Lung (tissue), 12 donors: ENCODE data around the gene AMN. TPM values are rescaled to one million over a fixed set of nuclear protein-coding genes. Genes with fewer than 3 reads are reported as not detected.
"Not testable (repeated sequence)": the region's sequence is repeated elsewhere in the genome, so short reads cannot be mapped to it uniquely, and the experiment has no call there.

Experiments
- ATAC-seq: fragments of 200-7000 bp; cut with Tn5 transposase; one replicate; pipeline ENCODE4 v1.9.1; 2020; ENCODE audit warnings: moderate number of reproducible peaks; ENCODE audit not compliant: insufficient read depth, low FRiP score
- DNase-seq, 3 donors: peaks; one replicate each; pipeline ENCODE4 v3.0.0-alpha.2; 2013 to 2017
- H3K27ac ChIP-seq, 2 donors: one replicate each; pipeline ENCODE4 v1.5.1; 2013; ENCODE audit warnings: mild to moderate bottlenecking in 2 of 2, moderate library complexity in 2 of 2, control low read depth in 1 of 2, inconsistent platforms in 1 of 2, low read depth in 1 of 2, low read length in 1 of 2
- H3K27me3 ChIP-seq, 3 donors: one replicate each; pipeline ENCODE4 v1.5.1; 2013; ENCODE audit warnings: low read length in 2 of 3; ENCODE audit not compliant: control insufficient read depth in 3 of 3, insufficient read depth in 3 of 3
- H3K36me3 ChIP-seq, 4 donors: one replicate each; pipeline ENCODE4 v1.5.1; 2013; ENCODE audit warnings: low read length in 4 of 4, mild to moderate bottlenecking in 1 of 4, moderate library complexity in 1 of 4; ENCODE audit not compliant: control insufficient read depth in 4 of 4, insufficient read depth in 4 of 4
- H3K4me1 ChIP-seq, 5 donors: one replicate each; pipeline ENCODE4 v1.5.1; 2013; ENCODE audit warnings: low read length in 5 of 5, mild to moderate bottlenecking in 2 of 5, moderate library complexity in 1 of 5; ENCODE audit not compliant: control insufficient read depth in 5 of 5, insufficient read depth in 5 of 5
- H3K4me3 ChIP-seq: one replicate; pipeline ENCODE4 v1.5.1; 2013; ENCODE audit warnings: mild to moderate bottlenecking, control low read depth, moderate library complexity
- H3K9ac ChIP-seq, 2 donors: one replicate each; pipeline ENCODE4 v1.5.1; 2013; ENCODE audit warnings: low read length in 2 of 2, control low read depth in 1 of 2; ENCODE audit not compliant: insufficient read depth in 1 of 2
- H3K9me3 ChIP-seq, 4 donors: one replicate each; pipeline ENCODE4 v1.5.1; 2013; ENCODE audit warnings: low read length in 3 of 4, mild to moderate bottlenecking in 1 of 4, moderate library complexity in 1 of 4; ENCODE audit not compliant: control insufficient read depth in 4 of 4, insufficient read depth in 3 of 4
- WGBS, 2 donors: extraction: QIAGEN DNeasy Blood & Tissue Kit; methylation state at CpG; one replicate each; pipeline ENCODE4 v1.1.7; 2013; 5-methylcytosine and 5-hydroxymethylcytosine counted together
- polyA plus RNA-seq, 2 donors: library from polyadenylated mRNA; stranded (reverse); fragments of 200-250 nt; gene quantifications; one replicate each; pipeline ENCODE4 v1.2.1, GENCODE V29; 2013
- total RNA-seq, 2 donors: library from RNA; depleted of rRNA in 1 of 2; stranded (reverse); fragments of >200 nt in 1 of 2; gene quantifications; one replicate each; pipeline ENCODE4 v1.2.1, GENCODE V29; 2014 to 2021
- TF ChIP-seq, protein P1 (sequence below): IDR thresholded peaks from 2 replicates; pipeline ENCODE4 v1.5.1; 2012; ENCODE audit warnings: mild to moderate bottlenecking; ENCODE audit errors: control extremely low read depth, extremely low read depth
- donor health status: control.
- donor health status: control.
- donor health status: Bipolar disorder and iron deficiency.
- donor health status: healthy.
- donor health status: DM: yes; HTN: yes; CAD: no.

Gene AMN
- total and polyA plus RNA-seq, 4 donors = 0.94 to 24.7 (median 12.6) TPM

DNA sequence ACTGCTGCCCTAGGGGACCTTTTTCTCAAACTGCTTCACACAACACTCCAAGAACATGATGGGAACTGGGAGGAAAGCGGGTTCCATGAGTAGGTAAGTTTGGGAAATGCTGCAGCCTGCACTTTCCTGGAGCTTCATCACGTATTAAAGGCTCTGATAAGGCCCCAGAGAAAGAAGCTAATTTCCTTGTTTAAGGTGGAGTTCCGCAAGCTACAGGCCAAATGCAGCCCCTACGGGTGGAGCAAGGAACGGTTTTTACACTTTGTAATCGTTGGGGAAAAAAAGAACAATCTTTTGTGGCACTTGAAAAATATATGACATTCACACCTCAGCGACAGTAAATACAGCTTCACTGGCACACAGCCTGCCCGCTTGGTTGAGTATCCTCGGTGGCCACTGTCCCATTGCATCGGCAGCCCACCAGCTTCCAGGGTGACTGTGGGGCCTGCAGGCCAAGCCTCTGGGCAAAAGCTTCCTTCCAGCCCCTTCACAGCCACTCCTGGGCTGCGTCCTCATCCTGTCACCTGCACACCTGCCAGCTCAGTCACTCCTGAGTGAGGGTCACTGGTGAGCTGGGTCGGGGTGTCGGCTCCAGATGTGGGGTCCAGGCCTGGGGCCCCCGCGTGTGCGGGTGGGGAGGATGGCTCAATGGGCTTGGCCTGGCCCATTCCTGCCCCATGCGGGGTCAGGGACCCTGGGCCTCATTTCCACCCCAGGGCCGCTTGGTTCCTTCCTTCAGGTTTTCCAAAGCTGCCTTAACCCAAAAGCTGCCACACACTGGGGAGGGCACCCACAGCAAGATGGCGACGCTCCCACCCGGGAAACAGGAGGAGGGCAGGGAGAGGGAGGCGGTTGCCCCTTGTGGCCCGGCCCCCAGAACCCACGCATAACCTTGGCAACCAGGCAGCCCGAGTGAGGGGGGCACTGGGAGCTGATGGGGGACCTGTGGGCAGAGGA is 2.4 kb downstream of the AMN start:
- ATAC-seq = no peak
- Histone ChIP-seq H3K27ac (no peak overlapping the region), H3K27me3 (peaks cover 0 to 62% (median 31%) of the 10 kb centered on the region in 3 donors), H3K36me3 (no peaks in the 10 kb centered on the region), H3K9ac (no peak overlapping the region), H3K4me1 (peaks cover 0 to 30% (median 6%) of the 10 kb centered on the region in 5 donors), H3K4me3 (no peak overlapping the region), H3K9me3 (peaks cover 0 to 7% (median 0%) of the 10 kb centered on the region in 4 donors)
- TF ChIP-seq, protein P1, sequence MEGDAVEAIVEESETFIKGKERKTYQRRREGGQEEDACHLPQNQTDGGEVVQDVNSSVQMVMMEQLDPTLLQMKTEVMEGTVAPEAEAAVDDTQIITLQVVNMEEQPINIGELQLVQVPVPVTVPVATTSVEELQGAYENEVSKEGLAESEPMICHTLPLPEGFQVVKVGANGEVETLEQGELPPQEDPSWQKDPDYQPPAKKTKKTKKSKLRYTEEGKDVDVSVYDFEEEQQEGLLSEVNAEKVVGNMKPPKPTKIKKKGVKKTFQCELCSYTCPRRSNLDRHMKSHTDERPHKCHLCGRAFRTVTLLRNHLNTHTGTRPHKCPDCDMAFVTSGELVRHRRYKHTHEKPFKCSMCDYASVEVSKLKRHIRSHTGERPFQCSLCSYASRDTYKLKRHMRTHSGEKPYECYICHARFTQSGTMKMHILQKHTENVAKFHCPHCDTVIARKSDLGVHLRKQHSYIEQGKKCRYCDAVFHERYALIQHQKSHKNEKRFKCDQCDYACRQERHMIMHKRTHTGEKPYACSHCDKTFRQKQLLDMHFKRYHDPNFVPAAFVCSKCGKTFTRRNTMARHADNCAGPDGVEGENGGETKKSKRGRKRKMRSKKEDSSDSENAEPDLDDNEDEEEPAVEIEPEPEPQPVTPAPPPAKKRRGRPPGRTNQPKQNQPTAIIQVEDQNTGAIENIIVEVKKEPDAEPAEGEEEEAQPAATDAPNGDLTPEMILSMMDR = no peak
- no peak for DNase-seq
- 86 to 87% methylated on average over 25 of the region's 25 CpGs for WGBS, 2 donors

GRCh38 chr14:102925646-102926045 is 3.2 kb downstream of the AMN start:
- DNase-seq (no peak), ATAC-seq (no peak)
- TF ChIP-seq, protein P1 = no peak
- H3K9me3 ChIP-seq = no peaks in the 10 kb centered on the region
- WGBS, 2 donors = 84 to 86% methylated on average over 11 of the region's 11 CpGs
- no peak overlapping the region for H3K9ac ChIP-seq
- H3K4me1 ChIP-seq = peaks cover 0 to 30% (median 6%) of the 10 kb centered on the region in 5 donors
- no peak overlapping the region for H3K4me3 ChIP-seq
- no peak overlapping the region for H3K27ac ChIP-seq
- H3K27me3 ChIP-seq = peaks cover 0 to 62% (median 31%) of the 10 kb centered on the region in 3 donors
- no peaks in the 10 kb centered on the region for H3K36me3 ChIP-seq

- Histone ChIP-seq H3K9me3 (no peaks in the 10 kb centered on the region), H3K4me3 (no peak overlapping the region), H3K27ac (no peak overlapping the region), H3K9ac (no peak overlapping the region), H3K4me1 (peaks cover 0 to 30% (median 6%) of the 10 kb centered on the region in 5 donors), H3K36me3 (peaks cover 0 to 2% (median under 1%) of the 10 kb centered on the region in 4 donors), H3K27me3 (peaks cover 0 to 59% (median 32%) of the 10 kb centered on the region in 3 donors)
- ATAC-seq (no peak), DNase-seq (no peak)
- TF ChIP-seq, protein P1 = no peak
- WGBS, 2 donors = 78% methylated on average over 12 of the region's 12 CpGs
Measured at GRCh38 chr14:102926104-102926503, 3.6 kb downstream of the AMN start.

GRCh38 chr14:102926840-102927239 is 4.4 kb downstream of the AMN start:
- not testable (repeated sequence) for H3K9ac ChIP-seq, H3K36me3 ChIP-seq, H3K4me3 ChIP-seq, H3K27ac ChIP-seq, ATAC-seq, H3K9me3 ChIP-seq, DNase-seq
- Histone ChIP-seq H3K4me1 (peaks cover 0 to 30% (median 6%) of the 10 kb centered on the region in 5 donors), H3K27me3 (peaks cover 0 to 56% (median 32%) of the 10 kb centered on the region in 3 donors)
- 95 to 96% methylated on average over 10 of the region's 10 CpGs for WGBS, 2 donors
